ENCODE data around the gene KRT82. TPM values are rescaled to one million over a fixed set of nuclear protein-coding genes. Genes with fewer than 3 reads are reported as not detected.

The KRT82 gene
- total RNA-seq, 4 donors from 2014 or later, result 0.46 to 10.3 TPM; not detected in 2

DNA sequence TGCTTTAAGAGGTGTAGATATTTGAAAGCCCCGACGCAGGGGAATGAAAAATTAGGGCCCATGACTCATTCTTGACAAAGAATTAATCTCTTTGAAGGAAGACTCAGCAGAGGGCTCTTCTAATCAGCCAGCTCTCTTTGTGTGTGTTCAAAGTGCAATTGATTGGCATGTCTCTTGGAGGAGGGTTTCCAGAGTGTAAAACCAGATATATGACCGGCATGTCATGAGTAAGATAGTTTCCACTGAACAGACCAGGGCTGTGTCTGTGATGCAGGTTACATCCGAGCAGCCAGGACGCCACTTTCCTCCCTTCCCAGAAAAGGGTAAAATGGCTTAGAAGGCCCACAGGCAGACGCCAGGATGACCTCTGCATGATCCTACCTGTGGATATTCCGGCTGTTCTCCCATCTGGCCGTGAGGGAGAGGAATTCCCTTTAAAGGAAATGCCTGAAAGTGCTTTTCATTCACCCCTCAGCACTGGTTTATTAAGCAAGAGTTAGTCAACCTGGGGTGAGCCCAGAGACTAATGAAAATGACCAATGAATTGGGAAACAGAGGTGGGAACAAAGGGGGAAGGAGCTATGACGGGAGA lies 35.3 kb upstream of the KRT82 start:
- no peak overlapping the region for H3K4me3 ChIP-seq (ENCODE audit: low read depth, poor library complexity, severe bottlenecking)
- DNase-seq (ENCODE audit: low spot score in 2 of 2), result peak in 1 of 2 donors; percentile 29
- no peak for TF ChIP-seq POLR2A (IDR thresholded peaks at IDR 0.05)
- TF ChIP-seq, protein P1, sequence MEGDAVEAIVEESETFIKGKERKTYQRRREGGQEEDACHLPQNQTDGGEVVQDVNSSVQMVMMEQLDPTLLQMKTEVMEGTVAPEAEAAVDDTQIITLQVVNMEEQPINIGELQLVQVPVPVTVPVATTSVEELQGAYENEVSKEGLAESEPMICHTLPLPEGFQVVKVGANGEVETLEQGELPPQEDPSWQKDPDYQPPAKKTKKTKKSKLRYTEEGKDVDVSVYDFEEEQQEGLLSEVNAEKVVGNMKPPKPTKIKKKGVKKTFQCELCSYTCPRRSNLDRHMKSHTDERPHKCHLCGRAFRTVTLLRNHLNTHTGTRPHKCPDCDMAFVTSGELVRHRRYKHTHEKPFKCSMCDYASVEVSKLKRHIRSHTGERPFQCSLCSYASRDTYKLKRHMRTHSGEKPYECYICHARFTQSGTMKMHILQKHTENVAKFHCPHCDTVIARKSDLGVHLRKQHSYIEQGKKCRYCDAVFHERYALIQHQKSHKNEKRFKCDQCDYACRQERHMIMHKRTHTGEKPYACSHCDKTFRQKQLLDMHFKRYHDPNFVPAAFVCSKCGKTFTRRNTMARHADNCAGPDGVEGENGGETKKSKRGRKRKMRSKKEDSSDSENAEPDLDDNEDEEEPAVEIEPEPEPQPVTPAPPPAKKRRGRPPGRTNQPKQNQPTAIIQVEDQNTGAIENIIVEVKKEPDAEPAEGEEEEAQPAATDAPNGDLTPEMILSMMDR (IDR thresholded peaks at IDR 0.05), result no peak
- intact Hi-C loops (cut with DNase I; ENCODE audit: low total_unique reads), result no loop called here
- WGBS, 2 donors, result 63 to 77% methylated on average over 9 of the region's 9 CpGs

- peak in 1 of 2 donors; percentile 48 for DNase-seq (ENCODE audit: low spot score in 2 of 2)
- intact Hi-C loops (cut with DNase I; ENCODE audit: low total_unique reads), result no loop called here
- 66 to 79% methylated on average over 5 of the region's 5 CpGs for WGBS, 2 donors
These were observed 34.7 kb upstream of the KRT82 start for GRCh38 chr12:52440821-52441319.

DNA sequence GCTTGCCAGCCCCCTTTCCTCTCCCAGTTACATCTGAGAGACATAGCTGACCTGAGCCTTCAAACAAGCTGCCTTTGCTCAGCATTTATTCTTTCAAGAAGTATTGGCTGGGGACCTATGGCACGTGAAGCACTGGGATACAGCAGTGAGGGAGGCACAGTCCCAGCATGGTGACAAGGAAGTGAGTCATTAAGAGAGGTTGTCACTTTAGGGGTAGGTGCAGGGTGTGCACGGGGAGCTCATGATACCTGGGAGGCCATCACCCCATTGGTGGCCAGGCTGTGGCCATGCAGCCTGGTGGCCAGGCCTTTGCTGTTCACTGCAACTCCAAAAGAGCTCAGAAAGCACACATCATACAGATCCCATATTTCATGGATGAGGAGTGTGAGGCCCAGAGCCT lies 33.7 kb upstream of the KRT82 start:
- TF ChIP-seq, protein P1 (IDR thresholded peaks at IDR 0.05), result no peak
- no peak for TF ChIP-seq POLR2A (IDR thresholded peaks at IDR 0.05)
- intact Hi-C loops (cut with DNase I; ENCODE audit: low total_unique reads), result no loop called here
- peak in 1 of 2 donors; percentile 57 for DNase-seq (ENCODE audit: low spot score in 2 of 2)
- no peak overlapping the region for H3K4me3 ChIP-seq (ENCODE audit: low read depth, poor library complexity, severe bottlenecking)
- WGBS, 2 donors, result 61 to 63% methylated on average over 2 of the region's 2 CpGs

More at GRCh38 chr12:52440821-52441319, 34.7 kb upstream of the KRT82 start:
- TF ChIP-seq, protein P1 (IDR thresholded peaks at IDR 0.05), result no peak
- TF ChIP-seq POLR2A (IDR thresholded peaks at IDR 0.05), result no peak
- H3K4me3 ChIP-seq (ENCODE audit: low read depth, poor library complexity, severe bottlenecking), result no peak overlapping the region

DNA sequence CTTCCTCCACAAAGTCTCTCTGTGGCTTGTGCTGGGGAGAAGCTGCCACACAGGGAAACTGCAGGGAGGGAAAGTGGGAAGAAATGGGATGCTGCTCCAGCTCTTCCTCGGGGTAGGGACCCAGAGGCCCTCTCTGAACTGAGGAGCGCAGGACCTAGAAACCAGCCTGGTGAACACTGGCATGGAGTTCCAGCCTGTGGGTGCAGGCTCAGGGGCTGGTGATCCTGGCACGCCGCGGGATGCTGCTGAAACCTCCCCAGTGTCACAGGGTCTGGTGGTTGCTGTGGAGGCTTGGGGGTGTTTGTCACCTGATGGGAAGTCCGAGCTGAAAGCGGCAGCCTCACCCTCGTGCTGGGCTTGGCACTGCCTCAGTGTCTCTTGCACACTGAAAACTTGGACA lies 33.3 kb upstream of the KRT82 start:
- TF ChIP-seq, protein P1 (IDR thresholded peaks at IDR 0.05), result no peak
- no peak for TF ChIP-seq POLR2A (IDR thresholded peaks at IDR 0.05)
- intact Hi-C loops (cut with DNase I; ENCODE audit: low total_unique reads), result no loop called here
- DNase-seq (ENCODE audit: low spot score in 2 of 2), result peak in 1 of 2 donors; percentile 59
- 85 to 92% methylated on average over 6 to 8 of the region's 8 CpGs for WGBS, 2 donors
- no peak overlapping the region for H3K4me3 ChIP-seq (ENCODE audit: low read depth, poor library complexity, severe bottlenecking)

DNA sequence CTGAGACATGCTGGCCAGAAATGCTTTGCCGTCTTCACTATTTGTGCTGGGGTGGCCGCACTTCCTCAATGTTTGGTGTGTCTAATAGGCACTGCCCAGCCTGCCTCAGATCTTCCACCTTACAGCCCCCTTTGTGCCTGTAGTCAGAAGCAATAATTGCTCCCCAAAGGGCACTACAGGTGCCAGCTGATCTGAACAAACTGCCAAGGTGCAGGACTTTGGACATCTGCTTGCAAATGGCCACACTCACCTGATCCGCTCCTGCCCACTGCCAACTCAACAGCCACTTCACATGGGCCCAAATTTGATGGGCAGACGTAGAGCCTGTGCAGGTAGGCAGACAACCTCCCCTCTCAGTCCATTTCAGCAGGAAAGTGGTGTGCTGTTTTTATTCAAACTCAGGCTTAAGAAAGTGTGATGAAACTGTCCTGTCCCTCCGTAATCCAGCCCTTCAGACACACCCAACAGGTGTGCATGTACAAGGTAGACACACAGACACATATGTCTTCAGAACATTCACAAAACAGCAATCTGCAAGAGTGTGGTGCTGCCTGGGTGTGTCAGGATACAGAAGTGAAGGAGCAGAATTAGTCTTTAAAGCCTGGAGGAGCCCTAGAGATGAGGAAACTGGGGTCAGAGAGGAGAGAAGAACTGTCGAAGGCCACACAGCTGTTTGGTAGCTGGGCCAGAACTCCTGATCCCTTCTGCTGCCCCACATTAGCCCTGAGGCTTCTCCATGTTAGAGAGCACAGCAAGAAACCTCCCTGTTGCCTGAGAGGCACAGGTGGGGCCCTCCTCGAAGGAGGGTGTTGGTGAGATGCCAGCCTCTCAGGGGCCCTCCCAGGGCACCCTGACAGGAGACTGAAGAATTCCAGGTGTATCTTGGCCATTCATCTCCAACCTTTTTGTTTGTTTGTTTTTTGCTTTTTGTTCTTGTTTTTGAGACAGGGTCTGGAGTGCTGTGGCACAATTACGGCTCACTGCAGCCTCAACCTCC lies 32.5 kb upstream of the KRT82 start:
- DNase-seq (ENCODE audit: low spot score in 2 of 2), result peak in 1 of 2 donors; percentile 70
- TF ChIP-seq POLR2A (IDR thresholded peaks at IDR 0.05), result no peak
- no peak overlapping the region for H3K4me3 ChIP-seq (ENCODE audit: low read depth, poor library complexity, severe bottlenecking)
- 81 to 82% methylated on average over 8 of the region's 8 CpGs for WGBS, 2 donors
- intact Hi-C loops (cut with DNase I; ENCODE audit: low total_unique reads), result no loop called here

DNA sequence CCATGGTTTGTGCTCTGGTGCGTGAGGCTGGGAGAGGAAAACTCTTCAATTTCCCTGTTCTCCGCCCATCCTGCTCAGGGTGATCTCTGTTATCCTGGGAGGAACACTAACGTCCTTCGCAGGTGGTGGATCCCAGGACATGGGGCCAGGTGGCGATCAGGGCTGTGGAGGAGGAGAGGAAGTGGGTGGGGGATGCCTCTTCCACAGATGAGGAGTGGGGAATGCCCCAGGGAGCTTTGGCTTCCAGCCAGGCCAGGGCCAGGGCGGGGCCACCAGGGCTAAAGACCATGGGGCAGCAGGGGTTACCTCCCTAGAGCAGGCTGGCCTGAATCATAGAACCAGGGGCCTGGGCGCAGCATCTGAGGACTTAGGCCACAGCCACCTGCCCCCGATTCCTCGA lies 31.4 kb upstream of the KRT82 start:
- no peak overlapping the region for H3K4me3 ChIP-seq (ENCODE audit: low read depth, poor library complexity, severe bottlenecking)
- 72 to 83% methylated on average over 9 of the region's 9 CpGs for WGBS, 2 donors
- no peak for TF ChIP-seq POLR2A (IDR thresholded peaks at IDR 0.05)
- TF ChIP-seq, protein P1 (IDR thresholded peaks at IDR 0.05), result no peak
- intact Hi-C loops (cut with DNase I; ENCODE audit: low total_unique reads), result no loop called here
- DNase-seq (ENCODE audit: low spot score in 2 of 2), result peak in 1 of 2 donors; percentile 69

Measured in lower leg skin (tissue), 4 donors.